ENCODE measurements around the gene ANAPC16. TPM values are rescaled to one million over a fixed set of nuclear protein-coding genes. Genes with fewer than 3 reads are reported as not detected.

The ANAPC16 gene
- polyA plus RNA-seq, 1 donor from 2014 or later, result 209 TPM

DNA sequence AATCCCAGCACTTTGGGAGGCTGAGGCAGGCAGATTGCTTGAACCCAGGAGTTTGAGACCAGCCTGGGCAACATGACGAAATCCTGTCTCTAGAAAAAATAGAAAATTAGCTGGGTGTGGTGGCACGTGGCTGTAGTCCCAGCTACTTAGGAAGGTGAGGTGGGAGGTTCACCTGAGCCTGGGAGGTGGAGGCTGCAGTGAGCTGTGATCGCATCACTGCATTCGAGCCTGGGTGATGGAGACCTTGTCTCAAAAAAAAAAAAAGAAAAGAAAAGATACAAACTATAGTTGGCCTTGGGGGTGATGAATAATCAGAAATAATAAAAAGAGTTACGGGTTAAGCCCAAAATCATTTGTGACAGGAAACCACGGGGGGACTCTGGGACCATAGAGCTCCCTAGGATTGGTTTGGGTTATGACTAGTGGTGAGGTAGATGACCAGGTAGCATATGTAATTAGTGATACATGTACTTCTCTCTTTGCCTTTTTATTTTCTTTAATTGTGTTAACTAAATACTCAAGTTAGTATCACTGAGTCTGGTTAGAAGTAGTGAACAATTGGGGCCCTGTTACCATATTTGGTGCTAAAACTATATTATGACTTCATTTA, 10.7 kb downstream of the ANAPC16 start:
- Histone ChIP-seq H4K20me1 (ENCODE audit: insufficient read depth) (no peaks in the 10 kb centered on the region), H3K4me3 (ENCODE audit: low read length) (no peak overlapping the region), H3K79me2 (replicated peaks; ENCODE audit: insufficient read depth, low read length) (no peaks in the 10 kb centered on the region), H3K27me3 (ENCODE audit: insufficient read depth, low read depth, low read length) (no peaks in the 10 kb centered on the region), H3K9me2 (ENCODE audit: insufficient read depth, low read length) (no peaks in the 10 kb centered on the region), H3K9ac (ENCODE audit: low read length) (no peak overlapping the region), H3K27ac (ENCODE audit: low read length) (no peak overlapping the region), H3K9me3 (ENCODE audit: low read length) (no peaks in the 10 kb centered on the region), H2AFZ (ENCODE audit: low read depth, low read length) (no peak overlapping the region), H3K36me3 (ENCODE audit: insufficient read depth, low read length) (peaks cover 5% of the 10 kb centered on the region), H3K4me2 (ENCODE audit: low read length) (no peak overlapping the region), H3F3A (ENCODE audit: insufficient read depth, low read length, poor library complexity, severe bottlenecking) (no peaks in the 10 kb centered on the region)
- TF ChIP-seq TAF1 (IDR thresholded peaks at IDR 0.05; ENCODE audit: low read depth) (no peak), EP300 (conservative IDR thresholded peaks at IDR 0.05; ENCODE audit: poor library complexity, severe bottlenecking) (no peak), EZH2 (IDR thresholded peaks at IDR 0.05; ENCODE audit: borderline replicate concordance, insufficient read depth, low read length, poor library complexity, severe bottlenecking) (no peak), RAD21 (conservative IDR thresholded peaks at IDR 0.05) (no peak), REST (IDR thresholded peaks at IDR 0.05; ENCODE audit: borderline replicate concordance) (no peak), MXI1 (conservative IDR thresholded peaks at IDR 0.05; ENCODE audit: poor library complexity, severe bottlenecking) (no peak), POLR2AphosphoS5 (IDR thresholded peaks at IDR 0.05) (no peak), SMC3 (conservative IDR thresholded peaks at IDR 0.05; ENCODE audit: poor library complexity) (no peak), CTCF (IDR thresholded peaks at IDR 0.05; ENCODE audit: poor library complexity, severe bottlenecking) (no peak)

DNA sequence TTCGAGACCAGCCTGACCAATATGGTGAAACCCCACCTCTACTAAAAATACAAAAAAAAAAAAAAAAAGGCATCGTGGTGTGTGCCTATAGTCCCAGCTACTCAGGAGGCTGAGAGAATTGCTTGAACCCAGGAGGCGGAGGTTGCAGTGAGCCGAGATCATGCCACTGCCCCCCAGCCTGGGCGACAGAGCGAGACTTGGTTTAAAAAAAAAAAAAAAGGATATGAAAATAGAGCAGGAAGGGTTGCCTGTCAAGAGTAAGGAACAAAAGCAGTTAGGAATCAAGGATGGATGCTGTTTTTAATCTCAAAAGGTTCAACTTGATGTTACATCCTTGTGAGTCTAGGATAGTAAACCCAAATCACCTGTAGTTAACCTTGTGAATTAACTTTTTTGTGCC, 12.0 kb downstream of the ANAPC16 start:
- no peak overlapping the region for H3K4me3 ChIP-seq (ENCODE audit: low read length)
- no peak overlapping the region for H2AFZ ChIP-seq (ENCODE audit: low read depth, low read length)
- no peaks in the 10 kb centered on the region for H3K9me2 ChIP-seq (ENCODE audit: insufficient read depth, low read length)
- H3K79me2 ChIP-seq (replicated peaks; ENCODE audit: insufficient read depth, low read length), result no peaks in the 10 kb centered on the region
- no peaks in the 10 kb centered on the region for H3K9me3 ChIP-seq (ENCODE audit: low read length)
- no peak overlapping the region for H3K9ac ChIP-seq (ENCODE audit: low read length)
- H3K36me3 ChIP-seq (ENCODE audit: insufficient read depth, low read length), result peaks cover 5% of the 10 kb centered on the region
- H3F3A ChIP-seq (ENCODE audit: insufficient read depth, low read length, poor library complexity, severe bottlenecking), result no peaks in the 10 kb centered on the region
- TF ChIP-seq REST (IDR thresholded peaks at IDR 0.05; ENCODE audit: borderline replicate concordance) (no peak), CTCF (IDR thresholded peaks at IDR 0.05; ENCODE audit: poor library complexity, severe bottlenecking) (no peak), TAF1 (IDR thresholded peaks at IDR 0.05; ENCODE audit: low read depth) (no peak), SMC3 (conservative IDR thresholded peaks at IDR 0.05; ENCODE audit: poor library complexity) (no peak), POLR2AphosphoS5 (IDR thresholded peaks at IDR 0.05) (no peak), MXI1 (conservative IDR thresholded peaks at IDR 0.05; ENCODE audit: poor library complexity, severe bottlenecking) (no peak), RAD21 (conservative IDR thresholded peaks at IDR 0.05) (no peak)
- H4K20me1 ChIP-seq (ENCODE audit: insufficient read depth), result no peaks in the 10 kb centered on the region
- H3K4me2 ChIP-seq (ENCODE audit: low read length), result no peak overlapping the region
- H3K27me3 ChIP-seq (ENCODE audit: insufficient read depth, low read depth, low read length), result no peaks in the 10 kb centered on the region
- no peak overlapping the region for H3K27ac ChIP-seq (ENCODE audit: low read length)
